Measurements from ENCODE around the gene SLC25A13. TPM values are rescaled to one million over a fixed set of nuclear protein-coding genes. Genes with fewer than 3 reads are reported as not detected.
"Not testable (repeated sequence)": the region's sequence is repeated elsewhere in the genome, so short reads cannot be mapped to it uniquely, and the experiment has no call there.

SLC25A13 gene
- total RNA-seq, 1 experiment from 2014 or later: 52.5 TPM

DNA sequence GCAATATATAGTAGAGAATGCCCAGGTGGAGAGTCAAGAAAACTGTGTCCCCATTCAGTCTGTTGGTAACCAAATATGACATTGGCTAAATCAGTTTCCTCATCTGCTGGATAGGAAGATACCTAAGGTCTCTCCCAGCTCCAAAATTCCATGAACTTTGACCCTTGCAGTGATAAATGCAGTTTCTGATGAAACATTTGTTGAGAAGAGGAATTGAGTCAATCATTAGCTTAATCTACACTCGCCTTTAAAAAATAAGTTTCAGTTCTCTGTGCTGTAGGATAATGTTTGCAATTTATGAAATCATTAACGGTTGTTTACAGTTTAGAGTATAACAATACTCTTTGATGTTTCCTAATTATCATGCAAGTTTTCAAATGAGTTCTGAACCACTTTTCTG, 38.0 kb upstream of the SLC25A13 start:
- BruUV-seq (replicated peaks): no TSS peak
- POLR2A ChIA-PET (ENCODE audit: unreplicated experiment): no interaction called here
- H4K20me1 ChIP-seq (ENCODE audit: insufficient read depth): no peaks in the 10 kb centered on the region
- no peaks in the 10 kb centered on the region for H3F3A ChIP-seq (ENCODE audit: insufficient read depth, low read depth)
- H3K27me3 ChIP-seq (ENCODE audit: insufficient read depth, low read depth): no peaks in the 10 kb centered on the region
- intact Hi-C loops (cut with micrococcal nuclease; ENCODE audit: unreplicated experiment): no loop called here
- H3K36me3 ChIP-seq (ENCODE audit: low read depth): no peaks in the 10 kb centered on the region
- no peak overlapping the region for H2AFZ ChIP-seq
- H3K79me2 ChIP-seq (ENCODE audit: low read depth): no peaks in the 10 kb centered on the region
- CTCF ChIA-PET: no interaction called here
- no peaks in the 10 kb centered on the region for H3K9me2 ChIP-seq (ENCODE audit: insufficient read depth)
- H3K4me3 ChIP-seq: no peak overlapping the region
- H3K4me1 ChIP-seq (replicated peaks; ENCODE audit: insufficient read depth): no peaks in the 10 kb centered on the region
- no peak for DNase-seq
- no peaks in the 10 kb centered on the region for H3K9me3 ChIP-seq (ENCODE audit: insufficient read depth, low read depth)
- TF ChIP-seq EZH2 (IDR thresholded peaks at IDR 0.05; ENCODE audit: low read depth): no peak
- TF ChIP-seq, protein P1, sequence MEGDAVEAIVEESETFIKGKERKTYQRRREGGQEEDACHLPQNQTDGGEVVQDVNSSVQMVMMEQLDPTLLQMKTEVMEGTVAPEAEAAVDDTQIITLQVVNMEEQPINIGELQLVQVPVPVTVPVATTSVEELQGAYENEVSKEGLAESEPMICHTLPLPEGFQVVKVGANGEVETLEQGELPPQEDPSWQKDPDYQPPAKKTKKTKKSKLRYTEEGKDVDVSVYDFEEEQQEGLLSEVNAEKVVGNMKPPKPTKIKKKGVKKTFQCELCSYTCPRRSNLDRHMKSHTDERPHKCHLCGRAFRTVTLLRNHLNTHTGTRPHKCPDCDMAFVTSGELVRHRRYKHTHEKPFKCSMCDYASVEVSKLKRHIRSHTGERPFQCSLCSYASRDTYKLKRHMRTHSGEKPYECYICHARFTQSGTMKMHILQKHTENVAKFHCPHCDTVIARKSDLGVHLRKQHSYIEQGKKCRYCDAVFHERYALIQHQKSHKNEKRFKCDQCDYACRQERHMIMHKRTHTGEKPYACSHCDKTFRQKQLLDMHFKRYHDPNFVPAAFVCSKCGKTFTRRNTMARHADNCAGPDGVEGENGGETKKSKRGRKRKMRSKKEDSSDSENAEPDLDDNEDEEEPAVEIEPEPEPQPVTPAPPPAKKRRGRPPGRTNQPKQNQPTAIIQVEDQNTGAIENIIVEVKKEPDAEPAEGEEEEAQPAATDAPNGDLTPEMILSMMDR (conservative IDR thresholded peaks at IDR 0.05): no peak
- H3K4me2 ChIP-seq: no peak overlapping the region
- no peak overlapping the region for H3K27ac ChIP-seq

DNA sequence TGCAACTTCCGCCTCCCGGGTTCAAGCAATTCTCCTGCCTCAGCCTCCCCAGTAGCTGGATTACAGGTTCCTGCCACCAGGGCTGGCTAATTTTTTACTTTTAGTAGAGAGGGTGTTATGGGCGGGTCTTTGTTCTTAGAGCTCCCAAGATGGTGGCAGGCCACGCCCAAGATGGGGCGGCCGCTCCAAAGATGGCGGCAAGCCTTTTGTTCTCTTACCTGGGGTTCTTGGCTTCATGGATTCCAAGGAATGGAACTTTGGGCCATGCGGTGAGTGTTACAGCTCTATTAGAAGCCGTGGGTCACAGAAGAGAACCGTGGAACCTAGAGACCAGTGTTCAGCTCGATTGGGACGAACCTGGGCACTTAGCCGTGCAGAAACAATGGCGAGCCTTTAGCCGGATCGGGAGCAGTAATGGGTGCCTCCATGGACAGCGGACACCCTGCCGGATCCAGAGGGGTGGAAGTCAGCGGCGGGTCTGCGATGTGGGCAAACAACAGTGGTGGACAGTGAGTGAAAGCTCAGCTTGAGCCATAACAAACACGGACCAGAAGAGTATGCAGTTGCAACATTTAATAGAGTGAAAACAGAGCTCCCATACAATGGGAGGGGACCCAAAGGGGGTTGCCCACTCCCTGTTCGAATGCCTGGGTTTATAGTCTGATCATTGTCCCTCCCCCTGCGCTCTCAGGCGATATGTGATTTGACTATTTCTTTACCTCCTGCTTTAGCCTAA, 36.5 kb upstream of the SLC25A13 start:
- H3F3A ChIP-seq (ENCODE audit: insufficient read depth, low read depth); CTCF ChIA-PET; H3K4me3 ChIP-seq: not testable (repeated sequence)

DNA sequence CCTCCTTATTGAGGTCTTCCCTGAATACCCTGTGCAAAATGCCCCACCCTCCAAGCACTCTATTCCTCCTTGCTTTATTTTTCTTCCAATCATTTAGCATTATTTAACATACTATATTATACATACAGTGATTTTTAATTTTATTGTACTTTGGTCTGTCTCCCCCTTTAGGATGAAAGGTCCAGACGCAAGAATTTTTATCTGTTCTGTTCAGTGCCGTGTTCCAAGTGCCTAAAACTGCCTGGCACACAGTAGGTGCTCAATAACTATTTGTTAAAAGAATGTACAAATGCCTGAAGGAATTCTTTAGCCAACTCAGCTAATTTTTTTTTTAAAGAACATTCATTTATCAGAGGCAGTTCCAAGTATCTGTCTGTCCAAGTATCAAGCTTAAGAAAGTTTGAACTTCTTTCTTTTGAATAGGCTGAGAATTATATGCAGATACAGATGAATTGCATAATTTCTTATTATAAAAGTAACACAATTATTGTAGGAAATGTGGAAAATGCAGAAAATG, 34.1 kb upstream of the SLC25A13 start:
- Histone ChIP-seq H3K4me3 (no peak overlapping the region), H3K36me3 (ENCODE audit: low read depth) (no peaks in the 10 kb centered on the region), H3K4me1 (replicated peaks; ENCODE audit: insufficient read depth) (no peaks in the 10 kb centered on the region), H3K27me3 (ENCODE audit: insufficient read depth, low read depth) (no peaks in the 10 kb centered on the region), H3K4me2 (no peak overlapping the region), H3K9me3 (ENCODE audit: insufficient read depth, low read depth) (no peaks in the 10 kb centered on the region), H4K20me1 (ENCODE audit: insufficient read depth) (no peaks in the 10 kb centered on the region), H3K79me2 (ENCODE audit: low read depth) (no peaks in the 10 kb centered on the region), H2AFZ (no peak overlapping the region), H3K9me2 (ENCODE audit: insufficient read depth) (no peaks in the 10 kb centered on the region), H3F3A (ENCODE audit: insufficient read depth, low read depth) (no peaks in the 10 kb centered on the region), H3K27ac (no peak overlapping the region)
- BruUV-seq (replicated peaks): no TSS peak
- TF ChIP-seq EZH2 (IDR thresholded peaks at IDR 0.05; ENCODE audit: low read depth): no peak
- TF ChIP-seq, protein P1 (conservative IDR thresholded peaks at IDR 0.05): no peak
- intact Hi-C loops (cut with micrococcal nuclease; ENCODE audit: unreplicated experiment): no loop called here
- ChIA-PET CTCF (no interaction called here), POLR2A (ENCODE audit: unreplicated experiment) (no interaction called here)
- DNase-seq: no peak

More for the DNA sequence above, 36.5 kb upstream of the SLC25A13 start:
- H3K9me3 ChIP-seq (ENCODE audit: insufficient read depth, low read depth); H4K20me1 ChIP-seq (ENCODE audit: insufficient read depth); H3K36me3 ChIP-seq (ENCODE audit: low read depth); H3K4me1 ChIP-seq (replicated peaks; ENCODE audit: insufficient read depth); H3K27ac ChIP-seq; intact Hi-C loops (cut with micrococcal nuclease; ENCODE audit: unreplicated experiment); DNase-seq; BruUV-seq (replicated peaks); H3K79me2 ChIP-seq (ENCODE audit: low read depth); H2AFZ ChIP-seq; H3K9me2 ChIP-seq (ENCODE audit: insufficient read depth); POLR2A ChIA-PET (ENCODE audit: unreplicated experiment); H3K27me3 ChIP-seq (ENCODE audit: insufficient read depth, low read depth); H3K4me2 ChIP-seq: not testable (repeated sequence)

DNA sequence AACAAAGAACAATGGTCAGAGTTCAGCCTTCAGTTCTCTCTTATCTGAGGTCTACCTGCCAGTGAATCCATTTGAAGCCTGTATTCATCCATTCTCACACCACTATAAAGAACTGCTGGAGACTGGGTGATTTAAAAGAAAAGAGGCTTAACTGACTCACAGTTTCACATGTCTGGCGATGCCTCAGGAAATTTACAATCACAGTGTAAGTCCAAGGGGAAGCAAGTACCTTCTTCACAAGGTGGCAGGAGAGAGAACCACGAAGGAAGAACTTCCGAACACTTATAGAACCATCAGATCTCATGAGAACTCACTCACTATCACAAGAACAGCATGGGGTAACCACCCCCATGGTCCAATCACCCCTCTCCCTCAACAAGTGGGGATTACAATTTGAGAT, 33.0 kb upstream of the SLC25A13 start:
- intact Hi-C loops (cut with micrococcal nuclease; ENCODE audit: unreplicated experiment): no loop called here
- TF ChIP-seq EZH2 (IDR thresholded peaks at IDR 0.05; ENCODE audit: low read depth): no peak
- TF ChIP-seq, protein P1 (conservative IDR thresholded peaks at IDR 0.05): no peak
- no TSS peak for BruUV-seq (replicated peaks)

More for the DNA sequence above, 33.0 kb upstream of the SLC25A13 start:
- Histone ChIP-seq H3K4me2 (no peak overlapping the region), H3K27ac (no peak overlapping the region), H3K4me3 (no peak overlapping the region), H3K27me3 (ENCODE audit: insufficient read depth, low read depth) (no peaks in the 10 kb centered on the region), H2AFZ (no peak overlapping the region), H3F3A (ENCODE audit: insufficient read depth, low read depth) (no peaks in the 10 kb centered on the region), H3K4me1 (replicated peaks; ENCODE audit: insufficient read depth) (no peaks in the 10 kb centered on the region), H3K9me3 (ENCODE audit: insufficient read depth, low read depth) (no peaks in the 10 kb centered on the region), H4K20me1 (ENCODE audit: insufficient read depth) (no peaks in the 10 kb centered on the region), H3K9me2 (ENCODE audit: insufficient read depth) (no peaks in the 10 kb centered on the region), H3K36me3 (ENCODE audit: low read depth) (no peaks in the 10 kb centered on the region), H3K79me2 (ENCODE audit: low read depth) (no peaks in the 10 kb centered on the region)
- no peak for DNase-seq
- ChIA-PET CTCF (no interaction called here), POLR2A (ENCODE audit: unreplicated experiment) (no interaction called here)

Measured in PC-9 (cell line).